ENCODE results near the gene MDFIC. TPM values are rescaled to one million over a fixed set of nuclear protein-coding genes. Genes with fewer than 3 reads are reported as not detected.

MDFIC gene
- polyA plus RNA-seq, 1 donor (not counting 4 experiments of a cell fraction or from before 2014, with no cell fraction given), result 8.5 TPM

DNA sequence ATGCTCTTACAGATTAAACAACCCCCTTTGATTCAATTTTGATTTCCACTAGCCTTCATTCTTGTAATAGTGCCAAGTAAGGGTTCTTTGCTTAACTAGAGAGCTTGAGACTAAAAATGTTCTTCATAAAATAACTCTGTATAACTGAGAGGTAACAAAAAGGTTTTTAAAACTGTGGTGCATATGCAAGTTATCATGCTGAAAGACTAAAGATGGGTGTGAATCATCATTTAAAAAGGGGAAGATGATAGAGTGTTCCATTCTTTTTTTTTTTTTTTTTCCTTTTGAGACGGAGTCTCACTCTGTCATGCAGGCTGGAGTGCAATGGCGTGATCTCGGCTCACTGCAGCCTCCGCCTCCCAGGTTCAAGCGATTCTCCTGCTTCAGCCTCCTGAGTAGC lies 11.1 kb downstream of the MDFIC start:
- dilution Hi-C loops (cut with MboI; ENCODE audit: extremely low pct_ligation_motif_present, low sequenced_read_pairs), result no loop called here

DNA sequence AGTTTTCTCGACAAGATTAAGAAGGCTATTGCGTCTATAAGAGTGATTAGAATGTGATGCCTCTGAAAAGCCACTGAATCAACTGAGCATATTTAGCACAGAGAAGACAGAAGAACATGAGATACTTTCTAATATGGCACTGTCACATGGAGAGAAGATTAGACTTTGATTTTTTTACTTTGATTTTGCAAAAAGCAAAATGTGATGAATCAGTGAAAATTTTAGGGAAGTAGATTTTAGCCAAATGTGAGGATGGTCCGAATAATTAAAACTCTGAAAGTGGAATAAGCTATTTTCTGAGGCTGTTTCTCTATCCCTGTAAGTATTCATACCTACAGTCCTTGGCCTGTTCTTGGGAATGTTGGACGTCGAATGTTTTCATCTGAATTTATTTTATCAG lies 11.8 kb downstream of the MDFIC start:
- Histone ChIP-seq H3K9ac (ENCODE audit: control insufficient read depth, extremely low read depth, insufficient read depth, low read length) (no peak overlapping the region), H3K4me3 (ENCODE audit: control insufficient read depth in 2 of 3, extremely low read depth in 1 of 3, insufficient read depth in 2 of 3, low read depth in 1 of 3, low read length in 3 of 3) (no peak overlapping the region), H3K9me1 (ENCODE audit: control insufficient read depth, extremely low read depth, insufficient read depth, low read length) (no peaks in the 10 kb centered on the region), H3K4me2 (ENCODE audit: control insufficient read depth, extremely low read depth, insufficient read depth, low read depth, low read length) (no peak overlapping the region), H3K27ac (ENCODE audit: control insufficient read depth, insufficient read depth, low read length) (no peak overlapping the region), H2AFZ (ENCODE audit: control insufficient read depth, low read length) (no peak overlapping the region), H3K4me1 (ENCODE audit: control insufficient read depth, extremely low read depth, insufficient read depth, low read length) (no peaks in the 10 kb centered on the region), H3K27me3 (ENCODE audit: control insufficient read depth, extremely low read depth, insufficient read depth, low read length) (no peaks in the 10 kb centered on the region), H4K20me1 (ENCODE audit: control insufficient read depth, extremely low read depth, insufficient read depth, low read length) (no peaks in the 10 kb centered on the region), H3K9me3 (ENCODE audit: control insufficient read depth, low read depth, low read length) (no peaks in the 10 kb centered on the region), H3K79me2 (ENCODE audit: control insufficient read depth, insufficient read depth, low read length) (no peaks in the 10 kb centered on the region), H3K36me3 (ENCODE audit: control insufficient read depth in 2 of 2, extremely low read depth in 1 of 2, insufficient read depth in 2 of 2, low read length in 2 of 2) (no peaks in the 10 kb centered on the region)
- TF ChIP-seq EZH2 (IDR thresholded peaks at IDR 0.05; ENCODE audit: low read length), result no peak
- TF ChIP-seq, protein P1, sequence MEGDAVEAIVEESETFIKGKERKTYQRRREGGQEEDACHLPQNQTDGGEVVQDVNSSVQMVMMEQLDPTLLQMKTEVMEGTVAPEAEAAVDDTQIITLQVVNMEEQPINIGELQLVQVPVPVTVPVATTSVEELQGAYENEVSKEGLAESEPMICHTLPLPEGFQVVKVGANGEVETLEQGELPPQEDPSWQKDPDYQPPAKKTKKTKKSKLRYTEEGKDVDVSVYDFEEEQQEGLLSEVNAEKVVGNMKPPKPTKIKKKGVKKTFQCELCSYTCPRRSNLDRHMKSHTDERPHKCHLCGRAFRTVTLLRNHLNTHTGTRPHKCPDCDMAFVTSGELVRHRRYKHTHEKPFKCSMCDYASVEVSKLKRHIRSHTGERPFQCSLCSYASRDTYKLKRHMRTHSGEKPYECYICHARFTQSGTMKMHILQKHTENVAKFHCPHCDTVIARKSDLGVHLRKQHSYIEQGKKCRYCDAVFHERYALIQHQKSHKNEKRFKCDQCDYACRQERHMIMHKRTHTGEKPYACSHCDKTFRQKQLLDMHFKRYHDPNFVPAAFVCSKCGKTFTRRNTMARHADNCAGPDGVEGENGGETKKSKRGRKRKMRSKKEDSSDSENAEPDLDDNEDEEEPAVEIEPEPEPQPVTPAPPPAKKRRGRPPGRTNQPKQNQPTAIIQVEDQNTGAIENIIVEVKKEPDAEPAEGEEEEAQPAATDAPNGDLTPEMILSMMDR (optimal IDR thresholded peaks at IDR 0.05 in 1 of 3, IDR thresholded peaks at IDR 0.05 in 1 of 3, conservative IDR thresholded peaks at IDR 0.05 in 1 of 3; ENCODE audit: extremely low read depth in 1 of 3, insufficient read depth in 2 of 3, low read length in 3 of 3), result no peak
- FAIRE-seq, result no peak
- DNase-seq (ENCODE audit: low read depth, low spot score), result no peak
- dilution Hi-C loops (cut with MboI; ENCODE audit: extremely low pct_ligation_motif_present, low sequenced_read_pairs), result no loop called here

More for the DNA sequence above, 11.1 kb downstream of the MDFIC start:
- H3K4me2 ChIP-seq (ENCODE audit: control insufficient read depth, extremely low read depth, insufficient read depth, low read depth, low read length), result no peak overlapping the region
- H2AFZ ChIP-seq (ENCODE audit: control insufficient read depth, low read length), result no peak overlapping the region
- no peak overlapping the region for H3K4me3 ChIP-seq (ENCODE audit: control insufficient read depth in 2 of 3, extremely low read depth in 1 of 3, insufficient read depth in 2 of 3, low read depth in 1 of 3, low read length in 3 of 3)
- no peak overlapping the region for H3K9ac ChIP-seq (ENCODE audit: control insufficient read depth, extremely low read depth, insufficient read depth, low read length)
- FAIRE-seq, result no peak
- no peak overlapping the region for H3K27ac ChIP-seq (ENCODE audit: control insufficient read depth, insufficient read depth, low read length)
- H3K36me3 ChIP-seq (ENCODE audit: control insufficient read depth in 2 of 2, extremely low read depth in 1 of 2, insufficient read depth in 2 of 2, low read length in 2 of 2), result no peaks in the 10 kb centered on the region
- H3K4me1 ChIP-seq (ENCODE audit: control insufficient read depth, extremely low read depth, insufficient read depth, low read length), result no peaks in the 10 kb centered on the region
- no peaks in the 10 kb centered on the region for H3K27me3 ChIP-seq (ENCODE audit: control insufficient read depth, extremely low read depth, insufficient read depth, low read length)
- DNase-seq (ENCODE audit: low read depth, low spot score), result no peak
- no peaks in the 10 kb centered on the region for H3K9me1 ChIP-seq (ENCODE audit: control insufficient read depth, extremely low read depth, insufficient read depth, low read length)
- H4K20me1 ChIP-seq (ENCODE audit: control insufficient read depth, extremely low read depth, insufficient read depth, low read length), result no peaks in the 10 kb centered on the region
- no peaks in the 10 kb centered on the region for H3K79me2 ChIP-seq (ENCODE audit: control insufficient read depth, insufficient read depth, low read length)
- TF ChIP-seq EZH2 (IDR thresholded peaks at IDR 0.05; ENCODE audit: low read length), result no peak
- TF ChIP-seq, protein P1 (optimal IDR thresholded peaks at IDR 0.05 in 1 of 3, IDR thresholded peaks at IDR 0.05 in 1 of 3, conservative IDR thresholded peaks at IDR 0.05 in 1 of 3; ENCODE audit: extremely low read depth in 1 of 3, insufficient read depth in 2 of 3, low read length in 3 of 3), result no peak
- H3K9me3 ChIP-seq (ENCODE audit: control insufficient read depth, low read depth, low read length), result no peaks in the 10 kb centered on the region

All from keratinocyte (primary cell).